ENCODE measurements around the gene CDCP1.
"Not testable (repeated sequence)": the region's sequence is repeated elsewhere in the genome, so short reads cannot be mapped to it uniquely, and the experiment has no call there.

CDCP1 gene

GRCh38 chr3:45081506-45082141 is 64.6 kb downstream of the CDCP1 start:
- no peak for DNase-seq

- DNase-seq, result no peak
These were observed 65.4 kb downstream of the CDCP1 start for GRCh38 chr3:45080824-45081223.

- DNase-seq, result no peak
These were observed 66.5 kb downstream of the CDCP1 start for GRCh38 chr3:45079715-45080114.

- DNase-seq, result no peak
These were observed 67.2 kb downstream of the CDCP1 start for GRCh38 chr3:45078910-45079522.

GRCh38 chr3:45078256-45078655 is 67.9 kb downstream of the CDCP1 start:
- DNase-seq, result not testable (repeated sequence)

- no peak for DNase-seq
These were observed 70.2 kb downstream of the CDCP1 start for GRCh38 chr3:45075821-45076625.

- no peak for DNase-seq
These were observed 75.1 kb downstream of the CDCP1 start for GRCh38 chr3:45071075-45071474.

- DNase-seq, result no peak
These were observed 78.2 kb downstream of the CDCP1 start for GRCh38 chr3:45067941-45068340.

- DNase-seq, result no peak
These were observed 78.7 kb downstream of the CDCP1 start for GRCh38 chr3:45067486-45067885.

- DNase-seq, result no peak
These were observed 79.9 kb downstream of the CDCP1 start for GRCh38 chr3:45066109-45066801.

GRCh38 chr3:45065373-45065720 is 80.8 kb downstream of the CDCP1 start:
- no peak for DNase-seq

GRCh38 chr3:45064512-45065372 is 81.4 kb downstream of the CDCP1 start:
- no peak for DNase-seq

- DNase-seq, result no peak
These were observed 83.5 kb downstream of the CDCP1 start for GRCh38 chr3:45062697-45063070.

GRCh38 chr3:45060165-45060892 is 85.8 kb downstream of the CDCP1 start:
- DNase-seq, result no peak

- no peak for DNase-seq
These were observed 87.0 kb downstream of the CDCP1 start for GRCh38 chr3:45059132-45059531.

- no peak for DNase-seq
These were observed 88.6 kb downstream of the CDCP1 start for GRCh38 chr3:45057557-45057956.

- DNase-seq, result no peak
These were observed 89.4 kb downstream of the CDCP1 start for GRCh38 chr3:45056608-45057301.

GRCh38 chr3:45055411-45056143 is 90.6 kb downstream of the CDCP1 start:
- DNase-seq, result peak; percentile 0

GRCh38 chr3:45055032-45055410 is 91.2 kb downstream of the CDCP1 start:
- DNase-seq, result no peak

- no peak for DNase-seq
These were observed 91.9 kb downstream of the CDCP1 start for GRCh38 chr3:45054196-45054857.

All from NCI-H1105 treated with DMSO at 0.1 percent for 48 hours (cell line).